Endothelial cell (in vitro differentiated cells): ENCODE measurements around the gene ARAP2. TPM values are rescaled to one million over a fixed set of nuclear protein-coding genes. Genes with fewer than 3 reads are reported as not detected.

Experiments
- DNase-seq: peaks from one replicate; pipeline ENCODE4 v3.0.0; 2021; ENCODE audit warnings: low spot score
- H3K27ac Mint-ChIP-seq: one replicate; pipeline ENCODE4 v1.8.0; 2021; ENCODE audit warnings: mixed read lengths, inconsistent platforms; ENCODE audit not compliant: unreplicated experiment
- H3K27me3 Mint-ChIP-seq: one replicate; pipeline ENCODE4 v1.8.0; 2021; ENCODE audit warnings: mild to moderate bottlenecking, moderate library complexity, mixed read lengths, inconsistent platforms; ENCODE audit not compliant: unreplicated experiment
- H3K36me3 Mint-ChIP-seq: one replicate; pipeline ENCODE4 v1.8.0; 2021; ENCODE audit warnings: mild to moderate bottlenecking, low read depth, mixed read lengths, inconsistent platforms; ENCODE audit not compliant: unreplicated experiment
- H3K4me1 Mint-ChIP-seq: one replicate; pipeline ENCODE4 v1.8.0; 2021; ENCODE audit warnings: mild to moderate bottlenecking, mixed read lengths, inconsistent platforms; ENCODE audit not compliant: unreplicated experiment
- H3K4me3 Mint-ChIP-seq: one replicate; pipeline ENCODE4 v1.8.0; 2021; ENCODE audit warnings: mild to moderate bottlenecking, mixed read lengths, inconsistent platforms; ENCODE audit not compliant: unreplicated experiment
- H3K9me3 Mint-ChIP-seq: one replicate; pipeline ENCODE4 v1.8.0; 2021; ENCODE audit warnings: mixed read lengths, inconsistent platforms; ENCODE audit not compliant: unreplicated experiment
- CTCF ChIP-seq: fragments of 200-600 bp; sonication (generic); IDR thresholded peaks from one replicate; pipeline ENCODE4 v1.5.0; 2021; ENCODE audit warnings: antibody characterized with exemption; ENCODE audit not compliant: unreplicated experiment
- total RNA-seq: library from RNA; stranded (reverse); fragmentation: NEBNext Ultra II Directional; extraction: Animal tissue kit (Norgen Biotek cat#: 25700); gene quantifications from one replicate; pipeline ENCODE4 v1.2.1, GENCODE V29; 2021; ENCODE audit not compliant: unreplicated experiment

ARAP2 gene
- total RNA-seq, 1 donor from 2014 or later = 20.1 TPM

GRCh38 chr4:36180206-36180605 lies 64.1 kb downstream of the ARAP2 start:
- Mint-ChIP-seq H3K27me3 (no peaks in the 10 kb centered on the region), H3K4me1 (no peaks in the 10 kb centered on the region), H3K36me3 (no peaks in the 10 kb centered on the region), H3K4me3 (no peak overlapping the region), H3K27ac (no peak overlapping the region), H3K9me3 (no peaks in the 10 kb centered on the region)
- TF ChIP-seq CTCF = no peak
- DNase-seq = no peak

GRCh38 chr4:36178484-36178883 lies 65.8 kb downstream of the ARAP2 start:
- Mint-ChIP-seq H3K4me1 (no peaks in the 10 kb centered on the region), H3K27ac (no peak overlapping the region), H3K4me3 (no peak overlapping the region), H3K27me3 (no peaks in the 10 kb centered on the region), H3K36me3 (no peaks in the 10 kb centered on the region), H3K9me3 (no peaks in the 10 kb centered on the region)
- no peak for TF ChIP-seq CTCF
- DNase-seq = no peak

GRCh38 chr4:36177946-36178345 lies 66.4 kb downstream of the ARAP2 start:
- no peak for DNase-seq
- no peak for TF ChIP-seq CTCF
- no peaks in the 10 kb centered on the region for H3K9me3 Mint-ChIP-seq

GRCh38 chr4:36174570-36174969 lies 69.7 kb downstream of the ARAP2 start:
- Mint-ChIP-seq H3K4me3 (no peak overlapping the region), H3K36me3 (no peaks in the 10 kb centered on the region), H3K4me1 (no peaks in the 10 kb centered on the region), H3K27ac (no peak overlapping the region), H3K9me3 (no peaks in the 10 kb centered on the region), H3K27me3 (no peaks in the 10 kb centered on the region)
- DNase-seq = no peak
- no peak for TF ChIP-seq CTCF

More at GRCh38 chr4:36177946-36178345, 66.4 kb downstream of the ARAP2 start:
- no peak overlapping the region for H3K4me3 Mint-ChIP-seq
- no peaks in the 10 kb centered on the region for H3K27me3 Mint-ChIP-seq
- H3K4me1 Mint-ChIP-seq = no peaks in the 10 kb centered on the region
- no peak overlapping the region for H3K27ac Mint-ChIP-seq
- no peaks in the 10 kb centered on the region for H3K36me3 Mint-ChIP-seq

GRCh38 chr4:36173905-36174304 lies 70.4 kb downstream of the ARAP2 start:
- no peak for TF ChIP-seq CTCF
- H3K27me3 Mint-ChIP-seq = no peaks in the 10 kb centered on the region
- no peaks in the 10 kb centered on the region for H3K36me3 Mint-ChIP-seq
- no peak for DNase-seq
- no peaks in the 10 kb centered on the region for H3K9me3 Mint-ChIP-seq
- H3K4me3 Mint-ChIP-seq = no peak overlapping the region
- no peak overlapping the region for H3K27ac Mint-ChIP-seq
- H3K4me1 Mint-ChIP-seq = no peaks in the 10 kb centered on the region
